ENCODE measurements around the gene RELN.

The RELN gene

GRCh38 chr7:103857435-103857834, 132.0 kb downstream of the RELN start:
- TF ChIP-seq REST (IDR thresholded peaks at IDR 0.05; ENCODE audit: insufficient read depth in 1 of 2, low read depth in 2 of 2, low read length in 2 of 2) (no peak), FOXP2 (optimal IDR thresholded peaks at IDR 0.05; ENCODE audit: borderline replicate concordance, extremely low read depth, extremely low read length, insufficient read depth) (no peak), SIN3A (IDR thresholded peaks at IDR 0.05; ENCODE audit: borderline replicate concordance, insufficient read depth, low read length) (no peak), POLR2AphosphoS5 (IDR thresholded peaks at IDR 0.05; ENCODE audit: low read depth, low read length) (no peak), TAF1 (IDR thresholded peaks at IDR 0.05; ENCODE audit: borderline replicate concordance, insufficient read depth, low read length) (no peak)

- no peak for TF ChIP-seq TAF1 (IDR thresholded peaks at IDR 0.05; ENCODE audit: borderline replicate concordance, insufficient read depth, low read length)
- no peak for TF ChIP-seq POLR2AphosphoS5 (IDR thresholded peaks at IDR 0.05; ENCODE audit: low read depth, low read length)
- no peak for TF ChIP-seq REST (IDR thresholded peaks at IDR 0.05; ENCODE audit: insufficient read depth in 1 of 2, low read depth in 2 of 2, low read length in 2 of 2)
These were observed 132.5 kb downstream of the RELN start for GRCh38 chr7:103856929-103857328.

- TF ChIP-seq FOXP2 (optimal IDR thresholded peaks at IDR 0.05; ENCODE audit: borderline replicate concordance, extremely low read depth, extremely low read length, insufficient read depth) (no peak), POLR2AphosphoS5 (IDR thresholded peaks at IDR 0.05; ENCODE audit: low read depth, low read length) (no peak)
These were observed 133.8 kb downstream of the RELN start for GRCh38 chr7:103855671-103856070.

- TF ChIP-seq SIN3A (IDR thresholded peaks at IDR 0.05; ENCODE audit: borderline replicate concordance, insufficient read depth, low read length) (no peak), TAF1 (IDR thresholded peaks at IDR 0.05; ENCODE audit: borderline replicate concordance, insufficient read depth, low read length) (no peak), REST (IDR thresholded peaks at IDR 0.05; ENCODE audit: insufficient read depth in 1 of 2, low read depth in 2 of 2, low read length in 2 of 2) (no peak), POLR2AphosphoS5 (IDR thresholded peaks at IDR 0.05; ENCODE audit: low read depth, low read length) (no peak), FOXP2 (optimal IDR thresholded peaks at IDR 0.05; ENCODE audit: borderline replicate concordance, extremely low read depth, extremely low read length, insufficient read depth) (no peak)
These were observed 134.8 kb downstream of the RELN start for GRCh38 chr7:103854611-103855010.

GRCh38 chr7:103851357-103851756, 138.1 kb downstream of the RELN start:
- peak; percentile 87 to 94 for TF ChIP-seq REST (IDR thresholded peaks at IDR 0.05; ENCODE audit: insufficient read depth in 1 of 2, low read depth in 2 of 2, low read length in 2 of 2)
- TF ChIP-seq FOXP2 (optimal IDR thresholded peaks at IDR 0.05; ENCODE audit: borderline replicate concordance, extremely low read depth, extremely low read length, insufficient read depth): no peak

Data from PFSK-1 (cell line).